GM12891 (cell line): ENCODE results near the gene ROBO3.

ENCODE experiments used
- POLR2A ChIP-seq: IDR thresholded peaks from 2 replicates; pipeline ENCODE4 v1.6.1; 2011; ENCODE audit warnings: low read depth, low read length, control low read depth
- TAF1 ChIP-seq: IDR thresholded peaks from 2 replicates; pipeline ENCODE4 v1.6.1; 2011; ENCODE audit warnings: low read depth, low read length, control low read depth

DNA sequence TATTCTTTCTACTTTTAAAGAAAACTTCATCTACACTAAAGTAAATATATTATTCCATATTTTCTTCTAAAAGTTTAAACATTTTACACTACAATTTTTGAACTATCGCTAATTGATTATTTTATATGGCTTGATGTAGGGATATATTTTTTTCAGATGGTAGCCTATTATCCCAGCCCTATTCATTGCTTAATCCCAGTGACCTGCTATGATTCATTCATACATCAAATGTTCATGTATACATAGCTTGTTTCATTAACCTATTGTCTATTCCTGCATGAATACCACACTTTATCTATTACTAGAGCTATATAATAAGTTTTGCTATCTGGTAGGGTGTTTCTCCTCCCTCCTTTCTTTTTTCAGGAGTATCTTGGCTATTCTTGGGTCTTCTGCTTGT, 37.4 kb downstream of the ROBO3 start:
- TF ChIP-seq TAF1 (no peak), POLR2A (no peak)
